Bronchial epithelial cell (primary cell): ENCODE data around the gene OR4S1. TPM values are rescaled to one million over a fixed set of nuclear protein-coding genes. Genes with fewer than 3 reads are reported as not detected.

Source experiments
- DNase-seq: peaks from one replicate; pipeline ENCODE4 v3.0.0-alpha.2; 2010; ENCODE audit warnings: low read depth
- FAIRE-seq: peaks from 2 replicates; lab custom pipeline; 2011; peaks lifted over from hg19 to GRCh38; lab: Jason Lieb, UNC
- H3K27me3 ChIP-seq: 2 replicates; pipeline ENCODE4 v1.5.1; 2011; ENCODE audit warnings: low read length; ENCODE audit not compliant: control insufficient read depth, insufficient read depth
- H3K36me3 ChIP-seq: 2 replicates; pipeline ENCODE4 v1.5.1; 2011; ENCODE audit warnings: low read length; ENCODE audit not compliant: control insufficient read depth, insufficient read depth
- H3K4me3 ChIP-seq: 2 replicates; pipeline ENCODE4 v1.5.1; 2011; ENCODE audit warnings: mild to moderate bottlenecking, low read depth, low read length, control low read depth
- CTCF ChIP-seq: IDR thresholded peaks from 2 replicates; pipeline ENCODE4 v1.5.1; 2011; ENCODE audit warnings: mild to moderate bottlenecking, moderate library complexity, low read length, control low read depth, inconsistent platforms; ENCODE audit not compliant: insufficient read depth, severe bottlenecking
- total RNA-seq: library from RNA; depleted of rRNA; stranded (reverse); fragments of >200 nt; gene quantifications from 2 replicates; pipeline ENCODE4 v1.2.1, GENCODE V29; 2014

The OR4S1 gene
- total RNA-seq, 1 donor from 2014 or later: not detected

- DNase-seq: no peak
- Histone ChIP-seq H3K4me3 (no peak overlapping the region), H3K36me3 (no peaks in the 10 kb centered on the region), H3K27me3 (no peaks in the 10 kb centered on the region)
- TF ChIP-seq CTCF: no peak
- no peak for FAIRE-seq
These were observed 48.7 kb downstream of the OR4S1 start for GRCh38 chr11:48354677-48355076.

Other genes starting within 250 kb of the OR4S1 start
- not detected in 2 replicates for gene OR4B1, start 89.4 kb upstream of the OR4S1 start, total RNA-seq
- not detected in 2 replicates for gene OR4X2, start 61.1 kb upstream of the OR4S1 start, total RNA-seq
- not detected in 2 replicates for gene OR4X1, start 42.4 kb upstream of the OR4S1 start, total RNA-seq
- not detected in 2 replicates for gene OR4C3, start 18.7 kb downstream of the OR4S1 start, total RNA-seq
- gene OR4C5, start 60.2 kb downstream of the OR4S1 start, total RNA-seq: not detected in 2 replicates
- gene OR4A47, start 182.6 kb downstream of the OR4S1 start, total RNA-seq: not detected in 2 replicates